Coronary artery (tissue), 2 donors: ENCODE measurements around the gene SASH1.

Source experiments
- DNase-seq: peaks from one replicate; pipeline ENCODE4 v3.0.0-alpha.2; 2017; ENCODE audit warnings: low spot score
- H3K27ac ChIP-seq, 2 donors: fragments of 200-600 bp; sonication (generic); one replicate each; pipeline ENCODE4 v1.5.1; 2016 to 2019
- H3K4me3 ChIP-seq: fragments of 200-600 bp; sonication (generic); 2 replicates; pipeline ENCODE4 v1.5.1; 2016; ENCODE audit warnings: mild to moderate bottlenecking, moderate library complexity
- CTCF ChIP-seq: fragments of 200-600 bp; sonication (generic); IDR thresholded peaks from one replicate; pipeline ENCODE4 v1.5.1; 2019; ENCODE audit warnings: antibody characterized with exemption

The SASH1 gene

GRCh38 chr6:148509119-148509799, 166.6 kb downstream of the SASH1 start:
- DNase-seq: no peak
- Histone ChIP-seq H3K4me3 (peak overlapping the region; percentile 80), H3K27ac (peak overlapping the region; percentile 86 to 92)
- TF ChIP-seq CTCF: no peak

GRCh38 chr6:148509800-148510581, 167.4 kb downstream of the SASH1 start:
- Histone ChIP-seq H3K4me3 (peak overlapping the region; percentile 80), H3K27ac (peak overlapping the region; percentile 86 to 92)
- no peak for TF ChIP-seq CTCF
- peak; percentile 91 for DNase-seq

GRCh38 chr6:148513145-148514071, 170.8 kb downstream of the SASH1 start:
- Histone ChIP-seq H3K4me3 (peak overlapping the region; percentile 64), H3K27ac (peak overlapping the region; percentile 95 to 98)
- DNase-seq: no peak

GRCh38 chr6:148514091-148514845, 171.6 kb downstream of the SASH1 start:
- TF ChIP-seq CTCF: no peak
- no peak for DNase-seq
- Histone ChIP-seq H3K4me3 (peak overlapping the region; percentile 64), H3K27ac (peak overlapping the region; percentile 95 to 98)

More at GRCh38 chr6:148513145-148514071, 170.8 kb downstream of the SASH1 start:
- no peak for TF ChIP-seq CTCF

- H3K27ac ChIP-seq: peak overlapping the region in 1 of 2 donors; percentile 67
- no peak for TF ChIP-seq CTCF
- H3K4me3 ChIP-seq: no peak overlapping the region
- no peak for DNase-seq
Observed at GRCh38 chr6:148516217-148516616, 173.6 kb downstream of the SASH1 start.

GRCh38 chr6:148516617-148517016, 174.0 kb downstream of the SASH1 start:
- H3K4me3 ChIP-seq: no peak overlapping the region
- no peak for DNase-seq
- H3K27ac ChIP-seq: peak overlapping the region in 1 of 2 donors; percentile 67
- no peak for TF ChIP-seq CTCF
